SU-DHL-6 (cell line): ENCODE measurements around the gene TANC1.

Experiments used
- H2AFZ ChIP-seq: fragments of 200-600 bp; sonication (generic); 2 replicates; pipeline ENCODE4 v1.6.1; 2014; ENCODE audit warnings: low read depth, mild to moderate bottlenecking, moderate library complexity, mixed read lengths, antibody characterized with exemption, low read length; ENCODE audit not compliant: severe bottlenecking
- H3F3A ChIP-seq: fragments of 200-600 bp; shearing (Covaris generic); 2 replicates; pipeline ENCODE4 v1.6.0; 2016; ENCODE audit warnings: antibody characterized with exemption, mild to moderate bottlenecking; ENCODE audit not compliant: insufficient read depth
- H3K27ac ChIP-seq: fragments of 200-600 bp; sonication (generic); 2 replicates; pipeline ENCODE4 v1.5.1; 2016; ENCODE audit warnings: low read depth, mild to moderate bottlenecking, low read length, moderate library complexity, mixed read lengths
- H3K27me3 ChIP-seq: fragments of 200-600 bp; sonication (generic), shearing (Covaris generic); 2 replicates; pipeline ENCODE4 v1.6.0; 2014; ENCODE audit warnings: mild to moderate bottlenecking, low read length
- H3K36me3 ChIP-seq: fragments of 200-600 bp; sonication (generic); 2 replicates; pipeline ENCODE4 v1.6.1; 2014; ENCODE audit warnings: mild to moderate bottlenecking, low read length, mixed read lengths
- H3K4me2 ChIP-seq: fragments of 300-600, 200-600 bp; shearing (Covaris generic), sonication (generic); 2 replicates; pipeline ENCODE4 v1.6.0; 2014; ENCODE audit warnings: low read length, low read depth, mild to moderate bottlenecking; ENCODE audit not compliant: poor library complexity, severe bottlenecking
- H3K4me3 ChIP-seq: fragments of 200-600 bp; sonication (generic); 2 replicates; pipeline ENCODE4 v1.5.1; 2014; ENCODE audit warnings: antibody characterized with exemption, low read length, mild to moderate bottlenecking, mixed read lengths; ENCODE audit not compliant: insufficient read depth, poor library complexity, severe bottlenecking
- H3K79me2 ChIP-seq: fragments of 200-600 bp; sonication (generic); 2 replicates; pipeline ENCODE4 v1.6.1; 2014; ENCODE audit warnings: mild to moderate bottlenecking, low read length, moderate library complexity; ENCODE audit not compliant: insufficient read depth
- H3K9ac ChIP-seq: fragments of 200-600 bp; sonication (generic); 2 replicates; pipeline ENCODE4 v1.7.0; 2014; ENCODE audit warnings: mild to moderate bottlenecking, low read length
- H3K9me2 ChIP-seq: fragments of 200-600 bp; sonication (generic); replicated peaks from 2 replicates; pipeline ENCODE4 v1.6.1; 2014; ENCODE audit warnings: low read length; ENCODE audit not compliant: insufficient read depth
- H3K9me3 ChIP-seq: fragments of 200-600 bp; sonication (generic); 2 replicates; pipeline ENCODE4 v1.6.1; 2014; ENCODE audit warnings: low read length, mixed read lengths; ENCODE audit not compliant: insufficient read depth
- H4K20me1 ChIP-seq: fragments of 200-600 bp; sonication (generic); 2 replicates; pipeline ENCODE4 v1.6.1; 2014; ENCODE audit warnings: low read depth, mild to moderate bottlenecking, antibody characterized with exemption, low read length, moderate library complexity, mixed read lengths
- EZH2phosphoT487 ChIP-seq: fragments of 200-600 bp; sonication (generic), shearing (Covaris generic); conservative IDR thresholded peaks from 2 replicates; pipeline ENCODE4 v1.6.1; 2018; ENCODE audit warnings: mild to moderate bottlenecking, antibody characterized with exemption, low read length, moderate library complexity, mixed read lengths
- TF ChIP-seq, protein P1 (sequence below): fragments of 200-600 bp; sonication (generic); IDR thresholded peaks from one replicate; pipeline ENCODE4 v1.5.1; 2017; ENCODE audit warnings: antibody characterized with exemption, mild to moderate bottlenecking, low read length, moderate library complexity; ENCODE audit not compliant: insufficient read depth, poor library complexity, severe bottlenecking

Gene TANC1

DNA sequence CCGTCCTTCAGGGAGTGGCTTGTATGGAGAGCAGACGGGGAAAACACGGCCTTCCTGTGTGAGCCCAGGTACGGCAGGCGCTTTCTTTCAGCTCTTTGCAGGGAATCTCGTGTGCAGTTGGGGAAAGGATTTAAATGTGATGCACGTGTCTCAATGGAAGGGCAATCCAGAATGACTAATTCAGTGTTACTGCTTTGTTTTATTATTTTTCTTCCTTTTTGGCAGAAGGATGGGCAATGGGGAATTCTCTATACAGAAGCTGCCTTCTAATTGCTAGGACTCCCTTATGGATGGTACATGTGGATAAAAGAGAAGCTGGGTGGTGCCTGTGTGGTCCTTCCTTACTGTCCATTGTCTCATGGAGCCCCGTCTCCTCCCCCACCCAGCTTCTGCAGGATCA, 210.7 kb downstream of the TANC1 start:
- Histone ChIP-seq H2AFZ (no peak overlapping the region), H3K9me2 (no peaks in the 10 kb centered on the region), H3K9ac (no peak overlapping the region), H3K79me2 (no peaks in the 10 kb centered on the region), H3K4me2 (no peak overlapping the region), H3K9me3 (no peaks in the 10 kb centered on the region), H3K27ac (no peak overlapping the region), H3F3A (no peaks in the 10 kb centered on the region), H3K36me3 (no peaks in the 10 kb centered on the region), H4K20me1 (no peaks in the 10 kb centered on the region), H3K4me3 (no peak overlapping the region), H3K27me3 (no peaks in the 10 kb centered on the region)
- no peak for TF ChIP-seq EZH2phosphoT487
- TF ChIP-seq, protein P1, sequence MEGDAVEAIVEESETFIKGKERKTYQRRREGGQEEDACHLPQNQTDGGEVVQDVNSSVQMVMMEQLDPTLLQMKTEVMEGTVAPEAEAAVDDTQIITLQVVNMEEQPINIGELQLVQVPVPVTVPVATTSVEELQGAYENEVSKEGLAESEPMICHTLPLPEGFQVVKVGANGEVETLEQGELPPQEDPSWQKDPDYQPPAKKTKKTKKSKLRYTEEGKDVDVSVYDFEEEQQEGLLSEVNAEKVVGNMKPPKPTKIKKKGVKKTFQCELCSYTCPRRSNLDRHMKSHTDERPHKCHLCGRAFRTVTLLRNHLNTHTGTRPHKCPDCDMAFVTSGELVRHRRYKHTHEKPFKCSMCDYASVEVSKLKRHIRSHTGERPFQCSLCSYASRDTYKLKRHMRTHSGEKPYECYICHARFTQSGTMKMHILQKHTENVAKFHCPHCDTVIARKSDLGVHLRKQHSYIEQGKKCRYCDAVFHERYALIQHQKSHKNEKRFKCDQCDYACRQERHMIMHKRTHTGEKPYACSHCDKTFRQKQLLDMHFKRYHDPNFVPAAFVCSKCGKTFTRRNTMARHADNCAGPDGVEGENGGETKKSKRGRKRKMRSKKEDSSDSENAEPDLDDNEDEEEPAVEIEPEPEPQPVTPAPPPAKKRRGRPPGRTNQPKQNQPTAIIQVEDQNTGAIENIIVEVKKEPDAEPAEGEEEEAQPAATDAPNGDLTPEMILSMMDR: no peak

DNA sequence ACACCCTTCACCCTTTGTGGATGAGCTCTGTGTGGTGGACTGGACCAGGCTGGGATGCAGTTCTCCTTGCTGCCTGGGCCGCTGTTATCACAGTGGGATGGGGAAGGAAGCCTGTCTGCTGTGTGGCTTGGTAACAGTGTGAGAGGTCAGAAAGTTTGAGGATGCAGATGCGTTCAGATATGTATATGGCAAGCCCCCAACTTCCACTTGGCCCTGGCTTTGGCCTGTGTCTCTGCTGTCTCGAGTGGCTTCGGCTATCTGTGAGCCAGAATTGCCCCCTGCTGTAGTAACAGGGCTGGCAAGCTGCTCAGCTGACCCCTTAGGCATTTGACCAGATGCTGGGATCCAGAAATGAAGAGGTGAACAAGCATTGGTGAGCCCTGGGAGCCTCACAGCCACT, 211.3 kb downstream of the TANC1 start:
- H3K79me2 ChIP-seq: no peaks in the 10 kb centered on the region
- no peak overlapping the region for H3K4me2 ChIP-seq
- H3K9me3 ChIP-seq: no peaks in the 10 kb centered on the region
- no peak overlapping the region for H2AFZ ChIP-seq
- no peaks in the 10 kb centered on the region for H4K20me1 ChIP-seq
- no peaks in the 10 kb centered on the region for H3K27me3 ChIP-seq
- H3K27ac ChIP-seq: no peak overlapping the region
- no peak overlapping the region for H3K4me3 ChIP-seq
- H3K9me2 ChIP-seq: no peaks in the 10 kb centered on the region
- H3F3A ChIP-seq: no peaks in the 10 kb centered on the region
- no peaks in the 10 kb centered on the region for H3K36me3 ChIP-seq
- TF ChIP-seq, protein P1: no peak
- no peak for TF ChIP-seq EZH2phosphoT487
- no peak overlapping the region for H3K9ac ChIP-seq

DNA sequence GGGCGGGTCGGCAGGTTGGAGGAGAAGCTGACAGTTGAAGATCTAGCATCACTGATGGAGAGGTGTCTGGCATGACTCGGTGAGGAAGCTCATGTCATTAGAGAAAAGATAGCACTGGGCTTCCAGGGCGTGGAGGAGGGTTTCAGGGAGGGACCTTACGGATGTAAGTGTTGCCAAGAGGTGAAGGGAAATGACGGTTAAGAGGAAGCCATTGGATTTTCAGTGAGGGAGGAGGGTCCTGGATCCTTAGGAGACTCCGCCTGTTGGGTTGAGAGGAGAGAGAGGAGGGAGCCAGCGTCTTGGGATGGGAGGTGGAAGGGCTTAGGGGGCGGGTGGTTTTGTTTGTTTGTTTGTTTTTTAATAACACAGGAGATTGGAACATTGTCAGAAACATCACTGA, 214.9 kb downstream of the TANC1 start:
- Histone ChIP-seq H3K27me3 (no peaks in the 10 kb centered on the region), H3K36me3 (no peaks in the 10 kb centered on the region), H3K4me3 (no peak overlapping the region), H3K79me2 (no peaks in the 10 kb centered on the region), H4K20me1 (no peaks in the 10 kb centered on the region), H3K4me2 (no peak overlapping the region), H3K27ac (no peak overlapping the region), H3F3A (no peaks in the 10 kb centered on the region), H3K9me2 (no peaks in the 10 kb centered on the region), H3K9ac (no peak overlapping the region), H3K9me3 (no peaks in the 10 kb centered on the region), H2AFZ (no peak overlapping the region)
- TF ChIP-seq, protein P1: no peak
- no peak for TF ChIP-seq EZH2phosphoT487
